ENCODE data around the gene MLX. TPM values are rescaled to one million over a fixed set of nuclear protein-coding genes. Genes with fewer than 3 reads are reported as not detected.

MLX gene
- total and polyA plus RNA-seq, 10 of the 15 experiments (the other 5 are each of a cell fraction or from before 2014, with no cell fraction given), result 34.4 to 65.0 (median 44.4) TPM

GRCh38 chr17:42566883-42567573 lies at the start of gene MLX (continued):
- TF ChIP-seq PKNOX1 (IDR thresholded peaks at IDR 0.05) (peak; percentile 13; the same call in 1 of the 2 replicates), ZNF592 (IDR thresholded peaks at IDR 0.05) (no peak), POLR2AphosphoS2 (IDR thresholded peaks at IDR 0.05; ENCODE audit: low read depth, low read length) (0 out of 2 replicates have a peak, but pooled peaks have one; percentile 19), WRNIP1 (IDR thresholded peaks at IDR 0.05; ENCODE audit: borderline replicate concordance, low read depth, low read length) (no peak), SMAD5 (IDR thresholded peaks at IDR 0.05; ENCODE audit: low read depth) (no peak), ASH2L (IDR thresholded peaks at IDR 0.05; ENCODE audit: borderline replicate concordance, low read depth) (no peak), NFYB (IDR thresholded peaks at IDR 0.05; ENCODE audit: insufficient read depth, low read depth, low read length) (peak; percentile 85), SKIL (IDR thresholded peaks at IDR 0.05; ENCODE audit: low read depth, poor library complexity, severe bottlenecking) (no peak), RUNX3 (IDR thresholded peaks at IDR 0.05; ENCODE audit: low read length) (peak; percentile 35; the same call in 1 of the 2 replicates), CREM (IDR thresholded peaks at IDR 0.05; ENCODE audit: low read depth) (0 out of 2 replicates have a peak, but pooled peaks have one; percentile 10), RAD51 (IDR thresholded peaks at IDR 0.05) (peak; percentile 91), SMARCA5 (IDR thresholded peaks at IDR 0.05) (0 out of 2 replicates have a peak, but pooled peaks have one; percentile 24), SRF (IDR thresholded peaks at IDR 0.05; ENCODE audit: low read depth in 2 of 2, low read length in 2 of 2) (no peak), NR2F1 (conservative IDR thresholded peaks at IDR 0.05) (peak; percentile 84), ATF7 (IDR thresholded peaks at IDR 0.05; ENCODE audit: low read depth) (no peak)
- TF ChIP-seq, protein P1, sequence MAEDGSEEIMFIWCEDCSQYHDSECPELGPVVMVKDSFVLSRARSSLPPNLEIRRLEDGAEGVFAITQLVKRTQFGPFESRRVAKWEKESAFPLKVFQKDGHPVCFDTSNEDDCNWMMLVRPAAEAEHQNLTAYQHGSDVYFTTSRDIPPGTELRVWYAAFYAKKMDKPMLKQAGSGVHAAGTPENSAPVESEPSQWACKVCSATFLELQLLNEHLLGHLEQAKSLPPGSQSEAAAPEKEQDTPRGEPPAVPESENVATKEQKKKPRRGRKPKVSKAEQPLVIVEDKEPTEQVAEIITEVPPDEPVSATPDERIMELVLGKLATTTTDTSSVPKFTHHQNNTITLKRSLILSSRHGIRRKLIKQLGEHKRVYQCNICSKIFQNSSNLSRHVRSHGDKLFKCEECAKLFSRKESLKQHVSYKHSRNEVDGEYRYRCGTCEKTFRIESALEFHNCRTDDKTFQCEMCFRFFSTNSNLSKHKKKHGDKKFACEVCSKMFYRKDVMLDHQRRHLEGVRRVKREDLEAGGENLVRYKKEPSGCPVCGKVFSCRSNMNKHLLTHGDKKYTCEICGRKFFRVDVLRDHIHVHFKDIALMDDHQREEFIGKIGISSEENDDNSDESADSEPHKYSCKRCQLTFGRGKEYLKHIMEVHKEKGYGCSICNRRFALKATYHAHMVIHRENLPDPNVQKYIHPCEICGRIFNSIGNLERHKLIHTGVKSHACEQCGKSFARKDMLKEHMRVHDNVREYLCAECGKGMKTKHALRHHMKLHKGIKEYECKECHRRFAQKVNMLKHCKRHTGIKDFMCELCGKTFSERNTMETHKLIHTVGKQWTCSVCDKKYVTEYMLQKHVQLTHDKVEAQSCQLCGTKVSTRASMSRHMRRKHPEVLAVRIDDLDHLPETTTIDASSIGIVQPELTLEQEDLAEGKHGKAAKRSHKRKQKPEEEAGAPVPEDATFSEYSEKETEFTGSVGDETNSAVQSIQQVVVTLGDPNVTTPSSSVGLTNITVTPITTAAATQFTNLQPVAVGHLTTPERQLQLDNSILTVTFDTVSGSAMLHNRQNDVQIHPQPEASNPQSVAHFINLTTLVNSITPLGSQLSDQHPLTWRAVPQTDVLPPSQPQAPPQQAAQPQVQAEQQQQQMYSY (CRISPR knock-in tag; IDR thresholded peaks at IDR 0.05), result no peak
- TF ChIP-seq, protein P2, sequence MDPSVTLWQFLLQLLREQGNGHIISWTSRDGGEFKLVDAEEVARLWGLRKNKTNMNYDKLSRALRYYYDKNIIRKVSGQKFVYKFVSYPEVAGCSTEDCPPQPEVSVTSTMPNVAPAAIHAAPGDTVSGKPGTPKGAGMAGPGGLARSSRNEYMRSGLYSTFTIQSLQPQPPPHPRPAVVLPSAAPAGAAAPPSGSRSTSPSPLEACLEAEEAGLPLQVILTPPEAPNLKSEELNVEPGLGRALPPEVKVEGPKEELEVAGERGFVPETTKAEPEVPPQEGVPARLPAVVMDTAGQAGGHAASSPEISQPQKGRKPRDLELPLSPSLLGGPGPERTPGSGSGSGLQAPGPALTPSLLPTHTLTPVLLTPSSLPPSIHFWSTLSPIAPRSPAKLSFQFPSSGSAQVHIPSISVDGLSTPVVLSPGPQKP (IDR thresholded peaks at IDR 0.05; ENCODE audit: low read depth, low read length), result peak; percentile 81
